K562 (cell line): ENCODE data around the gene ZFP57. TPM values are rescaled to one million over a fixed set of nuclear protein-coding genes. Genes with fewer than 3 reads are reported as not detected.

Experiments
- BRF1 ChIP-seq: IDR thresholded peaks from 3 replicates; pipeline ENCODE4 v1.6.1; 2011; ENCODE audit warnings: borderline replicate concordance, mild to moderate bottlenecking; ENCODE audit not compliant: insufficient read length; ENCODE audit errors: extremely low read depth
- CBX2 ChIP-seq: fragments of 200-600 bp; sonication (generic); IDR thresholded peaks from one replicate; pipeline ENCODE4 v1.6.1; 2012; ENCODE audit warnings: mild to moderate bottlenecking, low read length, inconsistent platforms; ENCODE audit not compliant: insufficient read depth, poor library complexity, severe bottlenecking
- CEBPG ChIP-seq, 3 experiments: fragments of 200-800 bp in 1 of 3; sonication (Bioruptor generic) in 1 of 3; sonication (generic) in 1 of 3; formaldehyde crosslinking in 1 of 3; IDR thresholded peaks in 2 of 3; conservative IDR thresholded peaks in 1 of 3; 2 replicates each; pipeline versions ENCODE4 v1.6.1 to v1.8.0; 2016 to 2022; ENCODE audit warnings: missing compliant biosample characterization in 2 of 3, missing genetic modification characterization in 2 of 3, mild to moderate bottlenecking in 1 of 3, missing genetic modification reagents in 1 of 3
- EHMT2 ChIP-seq: fragments of 450-650 bp; IDR thresholded peaks from 2 replicates; pipeline ENCODE4 v1.6.1; 2018; ENCODE audit warnings: antibody characterized with exemption
- ETV1 ChIP-seq: fragments of 450-650 bp; conservative IDR thresholded peaks from 2 replicates; pipeline ENCODE4 v1.6.1; 2016; ENCODE audit warnings: missing genetic modification characterization, control low read depth, low read depth, missing compliant biosample characterization
- HEY1 ChIP-seq: fragments of 250-450 bp; sonication (Bioruptor Pico); IDR thresholded peaks from 2 replicates; pipeline ENCODE4 v1.5.0; 2020; ENCODE audit warnings: mild to moderate bottlenecking, moderate library complexity, borderline replicate concordance
- KLF1 ChIP-seq: fragments of 450-650 bp; IDR thresholded peaks from 2 replicates; pipeline ENCODE4 v1.6.1; 2016; ENCODE audit warnings: missing genetic modification characterization, missing compliant biosample characterization
- L3MBTL2 ChIP-seq: fragments of 450-650 bp; IDR thresholded peaks from 2 replicates; pipeline ENCODE4 v1.6.1; 2016; ENCODE audit warnings: mild to moderate bottlenecking, moderate library complexity
- RFX1 ChIP-seq: fragments of 450-650 bp; IDR thresholded peaks from 2 replicates; pipeline ENCODE4 v1.6.1; 2016; ENCODE audit warnings: mild to moderate bottlenecking, moderate library complexity
- SAFB ChIP-seq: fragments of 200-400 bp; formaldehyde crosslinking; IDR thresholded peaks from 2 replicates; pipeline ENCODE4 v1.6.1; 2017; ENCODE audit warnings: low read depth, low read length, borderline replicate concordance
- SMC3 ChIP-seq: conservative IDR thresholded peaks from 2 replicates; pipeline ENCODE4 v1.6.1; 2011; ENCODE audit warnings: low read depth, low read length, improper control_type of control experiment; ENCODE audit not compliant: insufficient read depth
- SRSF9 ChIP-seq: fragments of 200-400 bp; formaldehyde crosslinking; IDR thresholded peaks from 2 replicates; pipeline ENCODE4 v1.6.1; 2017; ENCODE audit warnings: low read depth, low read length, borderline replicate concordance
- TAF1 ChIP-seq: IDR thresholded peaks from 2 replicates; pipeline ENCODE4 v1.6.1; 2011; ENCODE audit warnings: mild to moderate bottlenecking, low read length, moderate library complexity; ENCODE audit not compliant: insufficient read depth, control insufficient read depth, severe bottlenecking; ENCODE audit errors: extremely low read depth
- U2AF1 ChIP-seq: fragments of 200-400 bp; formaldehyde crosslinking; optimal IDR thresholded peaks from 2 replicates; pipeline ENCODE3; 2017; ENCODE audit warnings: mild to moderate bottlenecking, low read depth, low read length, moderate library complexity
- WHSC1 ChIP-seq: IDR thresholded peaks from one replicate; pipeline ENCODE4 v1.6.1; 2012; ENCODE audit warnings: low read length, control low read depth, inconsistent platforms
- ZFP1 ChIP-seq: fragments of 450-650 bp; formaldehyde crosslinking; IDR thresholded peaks from 2 replicates; pipeline ENCODE4 v1.4.0; 2020; ENCODE audit warnings: mild to moderate bottlenecking, mixed read lengths
- ZNF121 ChIP-seq: sonication (generic); formaldehyde crosslinking; conservative IDR thresholded peaks from 2 replicates; pipeline ENCODE4 v1.8.0; 2022; ENCODE audit warnings: missing genetic modification reagents
- ZNF197 ChIP-seq: fragments of 200-800 bp; sonication (Bioruptor generic); IDR thresholded peaks from 2 replicates; pipeline ENCODE4 v1.6.1; 2016; ENCODE audit warnings: low read depth, missing genetic modification characterization, missing compliant biosample characterization
- ZNF584 ChIP-seq: fragments of 200-800 bp; sonication (Bioruptor generic); IDR thresholded peaks from 2 replicates; pipeline ENCODE4 v1.6.1; 2016; ENCODE audit warnings: low read depth, mild to moderate bottlenecking, missing genetic modification characterization, missing compliant biosample characterization
- ZNF77 ChIP-seq: fragments of 250-450 bp; sonication (Bioruptor Pico); IDR thresholded peaks from 2 replicates; pipeline ENCODE4 v1.5.0; 2020
- ZNF778 ChIP-seq: fragments of 450-650 bp; formaldehyde crosslinking; IDR thresholded peaks from 2 replicates; pipeline ENCODE4 v1.4.0; 2020; ENCODE audit warnings: mild to moderate bottlenecking, moderate library complexity
- polyA plus RNA-seq, 8 experiments: library from polyadenylated mRNA; depleted of rRNA in 4 of 8; stranded (reverse) in 5 of 8; unstranded in 3 of 8; fragments of >200 nt; fragmentation: Nextera tagmentation in 2 of 8; fragmentation: Illumina TruSeq in 1 of 8; extraction: Ambion mirVana in 2 of 8; extraction: Trizol in 1 of 8; gene quantifications; 2 replicates each; pipeline versions ENCODE4 v1.2.1 to v1.2.3, GENCODE V29; 2011 to 2014; ENCODE audit warnings: inconsistent platforms in 1 of 8, missing spikeins in 1 of 8
- total RNA-seq, 7 experiments: library from RNA; depleted of rRNA in 6 of 7; stranded (reverse); fragments of >200 nt in 6 of 7; fragmentation: Illumina TruSeq in 2 of 7; extraction: Trizol in 2 of 7; gene quantifications; 2 replicates each; pipeline versions ENCODE4 v1.2.1 to v1.2.3, GENCODE V29; 2011 to 2021; ENCODE audit warnings: low replicate concordance in 1 of 7
- TF ChIP-seq, protein P1 (sequence below): fragments of 450-650 bp; IDR thresholded peaks from 2 replicates; pipeline ENCODE4 v1.6.1; 2016
- TF ChIP-seq, protein P2 (sequence below): fragments of 450-650 bp; IDR thresholded peaks from 2 replicates; pipeline ENCODE4 v1.6.1; 2016; ENCODE audit warnings: antibody characterized with exemption
- TF ChIP-seq, protein P3 (sequence below): sonication (generic); formaldehyde crosslinking; IDR thresholded peaks from 2 replicates; pipeline ENCODE4 v1.8.0; 2022; ENCODE audit warnings: mild to moderate bottlenecking, low read depth, missing genetic modification reagents

ZFP57 gene
- total and polyA plus RNA-seq, 9 of the 15 experiments (the other 6 are each of a cell fraction or from before 2014, with no cell fraction given) = 0.04 to 0.28 (median 0.13) TPM

DNA sequence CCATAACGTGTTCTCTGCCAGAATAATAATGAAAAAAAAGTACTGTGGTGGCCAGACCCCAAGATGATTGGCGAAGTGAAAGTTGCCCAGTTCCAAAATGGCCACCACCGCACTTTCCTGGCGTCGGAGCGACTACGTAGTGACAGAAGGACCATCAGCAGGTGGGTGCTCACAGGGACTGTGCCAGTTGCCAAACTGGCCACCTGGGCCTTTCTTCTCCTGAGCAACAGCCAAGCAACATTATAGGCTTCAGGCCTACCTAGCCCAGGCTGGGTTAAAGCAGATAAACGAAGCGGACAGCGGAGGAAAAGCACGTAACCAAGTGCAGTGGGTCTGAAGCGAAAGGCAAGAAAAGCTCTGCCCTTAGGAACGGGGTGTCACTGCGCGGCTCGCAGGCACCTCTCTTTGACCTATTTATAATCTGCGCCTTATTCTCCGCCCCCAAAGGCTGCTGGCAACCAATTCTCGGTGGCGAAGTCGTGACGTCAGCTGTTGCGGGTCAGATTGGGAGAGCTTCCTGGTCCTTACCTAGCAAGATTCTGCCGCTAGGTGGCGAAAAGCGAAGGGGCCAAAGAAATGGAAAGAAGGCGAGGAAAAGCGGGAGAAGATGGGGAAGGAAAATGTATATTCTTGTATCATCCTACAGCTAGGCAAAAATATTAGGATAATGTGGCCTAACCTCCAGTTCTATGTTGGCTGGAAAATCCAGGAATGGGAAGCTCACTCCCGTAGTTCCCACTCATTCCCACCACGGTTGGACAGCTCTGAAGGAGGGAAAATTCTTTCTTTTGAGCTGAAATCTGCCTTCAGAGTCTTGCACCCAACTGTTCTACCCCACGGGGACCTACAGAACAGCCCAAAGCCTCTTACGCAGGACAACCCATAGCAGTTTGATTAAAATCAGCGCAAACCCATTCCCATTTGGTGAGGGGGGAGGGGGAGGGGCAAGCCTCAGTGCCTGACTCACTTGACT is 31.0 kb downstream of the ZFP57 start (continued):
- TF ChIP-seq, protein P1, sequence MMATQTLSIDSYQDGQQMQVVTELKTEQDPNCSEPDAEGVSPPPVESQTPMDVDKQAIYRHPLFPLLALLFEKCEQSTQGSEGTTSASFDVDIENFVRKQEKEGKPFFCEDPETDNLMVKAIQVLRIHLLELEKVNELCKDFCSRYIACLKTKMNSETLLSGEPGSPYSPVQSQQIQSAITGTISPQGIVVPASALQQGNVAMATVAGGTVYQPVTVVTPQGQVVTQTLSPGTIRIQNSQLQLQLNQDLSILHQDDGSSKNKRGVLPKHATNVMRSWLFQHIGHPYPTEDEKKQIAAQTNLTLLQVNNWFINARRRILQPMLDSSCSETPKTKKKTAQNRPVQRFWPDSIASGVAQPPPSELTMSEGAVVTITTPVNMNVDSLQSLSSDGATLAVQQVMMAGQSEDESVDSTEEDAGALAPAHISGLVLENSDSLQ = 0 out of 2 replicates have a peak, but pooled peaks have one; percentile 12
- TF ChIP-seq EHMT2 = no peak
- TF ChIP-seq BRF1 = no peak
- TF ChIP-seq CEBPG (CRISPR knock-in tag; IDR thresholded peaks at IDR 0.05) = no peak
- no peak for TF ChIP-seq CEBPG (tag; conservative IDR thresholded peaks at IDR 0.05 in 1 of 2, IDR thresholded peaks at IDR 0.05 in 1 of 2)
- no peak for TF ChIP-seq ZNF778
- TF ChIP-seq SAFB = no peak
- 0 out of 2 replicates have a peak, but pooled peaks have one; percentile 35 for TF ChIP-seq SMC3
- TF ChIP-seq ETV1 = no peak
- TF ChIP-seq RFX1 = peak; percentile 42; the same call in 1 of the 2 replicates
- no peak for TF ChIP-seq CBX2
- TF ChIP-seq U2AF1 = no peak
- TF ChIP-seq, protein P2, sequence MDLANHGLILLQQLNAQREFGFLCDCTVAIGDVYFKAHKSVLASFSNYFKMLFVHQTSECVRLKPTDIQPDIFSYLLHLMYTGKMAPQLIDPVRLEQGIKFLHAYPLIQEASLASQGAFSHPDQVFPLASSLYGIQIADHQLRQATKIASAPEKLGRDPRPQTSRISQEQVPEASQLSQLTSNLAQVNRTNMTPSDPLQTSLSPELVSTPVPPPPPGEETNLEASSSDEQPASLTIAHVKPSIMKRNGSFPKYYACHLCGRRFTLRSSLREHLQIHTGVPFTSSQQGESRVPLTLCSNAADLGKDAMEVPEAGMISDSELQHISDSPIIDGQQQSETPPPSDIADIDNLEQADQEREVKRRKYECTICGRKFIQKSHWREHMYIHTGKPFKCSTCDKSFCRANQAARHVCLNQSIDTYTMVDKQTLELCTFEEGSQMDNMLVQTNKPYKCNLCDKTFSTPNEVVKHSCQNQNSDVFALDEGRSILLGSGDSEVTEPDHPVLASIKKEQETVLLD = no peak
- no peak for TF ChIP-seq KLF1 (tag)
- TF ChIP-seq TAF1 = no peak
- TF ChIP-seq ZNF197 (CRISPR knock-in tag) = no peak
- TF ChIP-seq, protein P3, sequence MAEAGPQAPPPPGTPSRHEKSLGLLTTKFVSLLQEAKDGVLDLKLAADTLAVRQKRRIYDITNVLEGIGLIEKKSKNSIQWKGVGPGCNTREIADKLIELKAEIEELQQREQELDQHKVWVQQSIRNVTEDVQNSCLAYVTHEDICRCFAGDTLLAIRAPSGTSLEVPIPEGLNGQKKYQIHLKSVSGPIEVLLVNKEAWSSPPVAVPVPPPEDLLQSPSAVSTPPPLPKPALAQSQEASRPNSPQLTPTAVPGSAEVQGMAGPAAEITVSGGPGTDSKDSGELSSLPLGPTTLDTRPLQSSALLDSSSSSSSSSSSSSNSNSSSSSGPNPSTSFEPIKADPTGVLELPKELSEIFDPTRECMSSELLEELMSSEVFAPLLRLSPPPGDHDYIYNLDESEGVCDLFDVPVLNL = no peak
- TF ChIP-seq WHSC1 = no peak
- no peak for TF ChIP-seq ZFP1
- TF ChIP-seq ZNF584 (CRISPR knock-in tag) = no peak
- TF ChIP-seq HEY1 (CRISPR knock-in tag) = no peak
- no peak for TF ChIP-seq ZNF121
- TF ChIP-seq SRSF9 = no peak
- TF ChIP-seq ZNF77 (CRISPR knock-in tag) = no peak
- peak; percentile 52; the same call in 1 of the 2 replicates for TF ChIP-seq L3MBTL2
